HG02852 (cell line): ENCODE measurements around the gene ALG12.

Experiments used
- ATAC-seq: cut with Tn5 transposase; IDR thresholded peaks from one replicate; pipeline ENCODE4 v1.9.1; 2021; ENCODE audit warnings: mild to moderate bottlenecking, moderate library complexity; ENCODE audit not compliant: unreplicated experiment

Gene ALG12

GRCh38 chr22:49933236-49934159 is 15.3 kb upstream of the ALG12 start:
- no peak for ATAC-seq

- ATAC-seq, result no peak
Observed at GRCh38 chr22:49930596-49931412, 12.6 kb upstream of the ALG12 start.

DNA sequence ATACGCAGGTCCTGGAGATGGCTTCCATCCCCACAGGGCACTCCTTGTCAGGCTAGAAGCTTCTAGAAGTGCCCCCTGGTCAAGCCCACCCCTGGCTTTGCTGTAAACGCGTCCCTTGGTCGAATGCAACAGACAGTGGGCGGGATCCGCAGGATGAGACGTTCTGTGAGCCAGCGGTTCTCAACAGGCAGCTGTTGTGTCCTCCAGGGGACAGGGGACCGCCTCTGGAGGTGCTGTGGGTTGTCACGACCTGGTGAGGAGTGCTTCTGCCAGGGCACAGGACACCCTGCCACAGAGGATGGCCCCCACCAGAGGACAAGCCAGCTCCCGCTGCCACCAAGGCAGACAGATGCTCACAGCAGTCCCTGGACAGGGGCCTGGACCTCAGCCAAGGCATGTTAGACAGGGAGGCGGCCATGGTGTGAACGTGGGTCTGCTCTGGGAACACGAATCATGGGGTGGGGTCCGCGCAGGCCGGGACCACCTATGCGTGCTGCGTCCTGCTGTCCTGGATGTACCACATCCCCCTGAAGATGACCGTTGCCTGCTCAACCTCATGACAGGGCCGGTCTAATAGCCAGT is 11.8 kb upstream of the ALG12 start:
- ATAC-seq, result no peak

- no peak for ATAC-seq
Observed at GRCh38 chr22:49929211-49929979, 11.2 kb upstream of the ALG12 start.

DNA sequence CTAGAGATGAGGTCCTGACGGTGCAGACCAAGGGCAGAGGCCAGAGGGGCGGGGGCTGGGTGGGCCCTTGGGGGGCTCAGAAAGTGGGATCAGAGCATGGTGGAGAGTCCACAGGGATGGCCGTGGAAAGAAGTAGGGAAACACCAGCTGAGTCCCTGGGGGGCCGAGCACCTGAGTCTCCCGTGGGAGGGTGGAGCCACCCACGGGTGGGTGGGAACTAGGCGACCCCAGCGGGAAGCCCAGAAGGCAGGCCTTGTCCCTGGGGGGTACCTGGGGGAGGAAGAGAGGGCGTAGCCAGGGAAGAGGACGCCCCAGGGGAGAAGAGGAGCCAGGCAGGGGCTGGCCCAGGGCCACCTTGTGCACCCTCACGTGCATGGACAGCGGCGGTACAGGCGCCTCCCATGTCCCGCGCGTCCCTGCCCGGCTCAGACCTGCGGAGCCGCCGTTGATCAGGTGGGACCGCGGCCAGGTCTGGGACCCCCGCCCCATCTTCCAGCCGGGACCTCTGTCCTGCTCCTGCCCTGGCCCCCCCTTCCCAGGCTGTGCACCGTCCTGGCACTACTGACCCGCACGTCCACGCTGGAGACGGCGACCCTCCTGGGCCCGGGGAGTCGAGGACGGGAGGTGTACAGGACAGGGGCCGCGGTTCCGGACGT is 10.4 kb upstream of the ALG12 start:
- ATAC-seq, result no peak

DNA sequence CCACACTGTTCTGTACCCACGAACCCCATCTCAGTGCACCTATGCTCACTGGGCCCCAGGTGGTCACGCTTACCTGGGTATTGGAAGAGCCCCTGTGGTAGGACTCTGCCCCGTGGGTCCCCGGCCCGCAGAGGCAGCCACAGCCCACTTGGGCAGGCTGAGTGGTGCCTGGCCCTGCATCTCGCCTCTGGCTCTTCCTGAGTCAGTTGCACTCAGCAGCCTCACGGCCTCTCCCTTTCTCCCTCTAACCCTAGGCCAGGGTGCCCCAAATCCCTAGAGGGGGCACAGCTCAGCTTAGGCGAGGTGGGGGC is 9.9 kb upstream of the ALG12 start:
- no peak for ATAC-seq

DNA sequence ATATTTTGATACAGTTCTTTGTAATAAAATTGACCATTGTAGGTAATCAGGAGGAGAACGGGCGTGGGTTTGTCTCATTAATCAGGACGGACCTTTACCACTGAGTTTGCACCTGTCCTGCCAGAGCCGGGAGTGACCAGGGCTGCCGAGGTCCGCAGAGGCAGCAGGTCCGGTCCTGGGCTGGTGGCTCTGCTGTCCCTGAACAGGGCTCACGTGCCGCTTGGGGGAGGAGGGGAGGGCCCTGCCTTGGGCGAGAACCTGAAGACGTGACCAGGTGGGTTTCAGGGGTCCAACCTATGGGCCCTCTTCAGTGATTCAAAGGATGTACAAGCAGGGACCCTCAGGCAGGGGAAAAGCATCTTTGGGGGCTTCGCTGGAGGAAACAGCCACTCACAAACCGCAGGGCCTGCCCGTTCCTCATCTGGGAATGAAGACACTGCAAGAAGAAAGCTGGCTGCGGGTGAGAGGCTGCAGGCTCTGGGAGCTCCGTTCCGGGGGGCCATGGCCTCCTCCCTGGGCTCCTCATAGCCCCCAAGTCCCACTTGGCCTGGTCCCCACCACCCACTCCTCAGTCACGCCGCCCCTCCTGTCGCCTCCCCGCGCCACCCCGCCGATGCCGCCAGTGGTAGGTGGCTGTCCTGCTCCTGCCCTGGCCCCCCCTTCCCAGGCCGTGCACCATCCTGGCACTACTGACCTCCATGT is 9.4 kb upstream of the ALG12 start:
- ATAC-seq, result no peak

DNA sequence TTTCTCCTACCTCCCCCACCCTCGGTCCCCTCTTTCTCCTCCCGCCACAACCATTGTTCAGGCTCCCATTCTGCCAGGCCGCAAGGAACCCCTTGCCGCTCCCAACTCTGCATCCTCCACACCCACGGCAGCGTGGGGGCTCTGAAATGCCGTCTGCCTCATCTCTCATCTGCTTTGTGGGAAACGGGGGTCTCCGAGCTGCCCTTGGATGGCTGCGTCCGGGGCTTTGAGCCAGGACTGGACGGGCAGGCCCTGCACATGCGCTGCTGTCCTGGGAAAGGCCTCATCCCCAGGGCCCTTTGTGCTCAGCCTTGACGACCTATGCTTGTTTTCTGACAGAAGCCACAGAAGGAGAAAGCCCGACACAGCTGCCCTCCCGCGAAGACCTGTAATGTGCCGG is 8.7 kb upstream of the ALG12 start:
- ATAC-seq, result no peak

GRCh38 chr22:49925525-49926128 is 7.4 kb upstream of the ALG12 start:
- no peak for ATAC-seq

DNA sequence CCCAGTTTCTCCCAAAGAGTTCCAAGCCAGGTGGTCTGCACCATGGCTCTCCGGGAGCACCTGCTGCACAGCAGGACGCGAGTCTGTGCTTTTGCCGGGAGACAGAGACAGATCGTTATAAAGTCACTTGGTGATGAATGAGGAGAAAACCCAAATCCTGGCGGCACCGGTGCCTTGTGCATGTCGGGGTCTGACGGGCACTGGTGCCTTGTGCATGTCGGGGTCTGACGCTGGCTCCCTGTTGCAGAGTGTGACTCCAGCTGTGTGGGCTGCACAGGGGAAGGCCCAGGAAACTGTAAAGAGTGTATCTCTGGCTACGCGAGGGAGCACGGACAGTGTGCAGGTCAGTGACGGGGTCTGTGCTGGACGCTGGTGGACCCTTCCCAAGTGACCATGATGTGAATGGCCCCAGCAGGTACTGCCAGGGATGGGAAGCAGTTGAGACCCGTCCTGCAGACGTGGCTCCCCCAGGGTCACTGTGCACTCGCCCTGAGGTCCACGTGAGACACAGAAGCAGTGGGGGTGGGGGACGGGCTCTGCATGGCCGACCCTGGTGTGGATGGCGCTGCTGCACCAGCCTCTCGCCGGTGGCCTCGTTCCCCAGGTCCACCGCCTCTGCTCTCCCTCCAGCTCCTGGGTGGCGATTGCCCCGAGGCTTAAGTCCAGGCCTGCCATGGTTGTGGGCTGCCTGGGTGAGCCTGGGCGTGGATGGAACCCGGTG is 6.0 kb upstream of the ALG12 start:
- ATAC-seq, result no peak

- no peak for ATAC-seq
Observed at GRCh38 chr22:49923445-49923844, 5.2 kb upstream of the ALG12 start.

GRCh38 chr22:49922926-49923325 is 4.7 kb upstream of the ALG12 start:
- ATAC-seq, result no peak

DNA sequence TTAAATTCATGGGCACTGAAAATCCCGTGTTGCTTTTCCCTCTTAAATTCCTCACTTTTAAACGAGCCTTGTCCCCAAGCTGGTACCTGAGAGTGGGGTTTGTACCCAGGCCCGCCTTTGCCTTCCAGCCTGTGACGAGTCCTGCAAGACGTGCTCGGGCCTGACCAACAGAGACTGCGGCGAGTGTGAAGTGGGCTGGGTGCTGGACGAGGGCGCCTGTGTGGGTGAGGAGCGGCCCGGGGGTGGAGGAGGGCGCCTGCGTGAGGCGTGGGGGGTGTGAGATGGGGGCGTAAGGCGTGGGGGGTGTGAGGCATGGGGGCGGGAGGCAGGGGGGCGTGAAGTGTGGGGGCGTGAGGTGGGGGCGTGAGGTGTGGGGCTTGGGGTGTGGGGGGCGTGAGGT is 4.2 kb upstream of the ALG12 start:
- ATAC-seq, result no peak

DNA sequence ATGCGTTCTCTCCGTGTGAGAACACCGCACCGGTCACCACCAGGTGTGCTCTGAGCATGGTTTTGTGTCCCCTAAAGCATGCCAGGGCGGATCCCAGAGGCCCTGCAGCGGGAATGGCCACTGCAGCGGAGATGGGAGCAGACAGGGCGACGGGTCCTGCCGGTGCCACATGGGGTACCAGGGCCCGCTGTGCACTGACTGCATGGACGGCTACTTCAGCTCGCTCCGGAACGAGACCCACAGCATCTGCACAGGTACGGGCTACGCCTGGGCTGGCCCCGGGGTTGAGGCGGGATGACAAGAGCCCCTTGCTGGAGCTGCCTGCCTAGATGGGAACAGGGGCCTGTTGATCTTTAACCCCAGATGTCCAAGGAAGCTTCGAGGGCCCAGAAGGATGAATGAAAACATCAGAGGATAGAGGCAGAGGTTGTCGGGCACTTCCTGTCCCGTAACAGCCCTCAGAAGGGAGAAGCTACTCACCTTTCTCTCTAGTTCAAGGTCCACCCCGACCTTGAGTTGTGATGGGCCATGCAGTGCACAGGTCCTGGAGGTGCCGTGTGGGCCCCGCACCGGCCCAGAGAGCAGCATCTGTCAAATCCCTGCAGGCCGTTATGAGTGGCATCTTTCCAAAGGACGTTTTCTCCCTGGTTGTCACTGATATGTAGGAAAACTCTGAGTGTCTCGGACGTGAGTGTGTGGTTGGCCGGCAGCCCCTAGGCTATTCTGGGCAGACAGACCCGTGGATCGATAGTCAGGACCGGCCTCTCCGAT is 3.5 kb upstream of the ALG12 start:
- no peak for ATAC-seq

- no peak for ATAC-seq
Observed at GRCh38 chr22:49920859-49921258, 2.6 kb upstream of the ALG12 start.

DNA sequence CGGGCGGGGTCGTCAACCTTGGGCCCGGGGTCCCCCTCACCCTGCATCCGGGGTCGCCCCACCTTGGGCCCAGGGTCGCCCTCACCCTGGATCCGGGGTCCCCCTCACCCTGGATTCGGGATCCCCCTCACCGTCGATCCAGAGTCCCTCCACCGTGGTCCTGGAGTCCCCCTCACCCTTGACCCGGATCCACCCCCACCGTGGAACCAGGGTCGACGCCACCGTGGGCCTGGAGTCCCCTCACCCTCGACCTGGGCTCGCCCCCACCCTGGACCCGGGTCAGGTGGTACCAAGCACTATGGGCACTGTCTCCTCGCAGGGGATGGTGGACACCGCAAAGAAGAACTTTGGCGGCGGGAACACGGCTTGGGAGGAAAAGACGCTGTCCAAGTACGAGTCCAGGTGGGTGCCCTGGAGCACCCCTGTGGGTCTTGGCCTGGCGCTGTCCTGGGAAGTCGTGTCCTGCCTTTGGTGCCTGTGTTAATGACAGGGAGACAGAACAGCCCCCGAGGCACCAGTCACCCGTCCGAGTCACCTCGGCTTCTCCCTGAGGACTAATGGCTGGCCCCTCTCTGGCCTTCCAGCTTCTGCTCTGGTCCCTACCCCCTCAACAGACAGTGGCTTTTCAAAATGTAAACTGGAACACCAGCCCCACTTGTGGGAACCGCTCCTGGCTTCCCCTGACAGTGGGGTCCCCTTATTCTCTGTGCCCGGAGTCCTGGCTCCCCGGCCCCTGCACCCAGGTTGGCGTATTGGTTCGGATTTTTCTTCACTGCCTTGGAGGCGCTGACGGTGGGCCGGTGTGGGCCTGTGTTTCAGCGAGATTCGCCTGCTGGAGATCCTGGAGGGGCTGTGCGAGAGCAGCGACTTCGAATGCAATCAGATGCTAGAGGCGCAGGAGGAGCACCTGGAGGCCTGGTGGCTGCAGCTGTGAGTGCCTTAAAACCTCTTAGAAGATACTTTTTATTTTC is 958 bp upstream of the ALG12 start:
- ATAC-seq, result no peak

GRCh38 chr22:49916831-49917230 is 1.4 kb downstream of the ALG12 start:
- ATAC-seq, result no peak
